NT2/D1 (cell line): ENCODE measurements around the gene SPTLC2.

Source experiments
- SUZ12 ChIP-seq: IDR thresholded peaks from 2 replicates; pipeline ENCODE4 v1.6.1; 2011; ENCODE audit not compliant: insufficient read length, insufficient read depth; ENCODE audit errors: extremely low read depth
- YY1 ChIP-seq: IDR thresholded peaks from 2 replicates; pipeline ENCODE4 v1.6.1; 2011; ENCODE audit not compliant: insufficient read length, insufficient read depth

DNA sequence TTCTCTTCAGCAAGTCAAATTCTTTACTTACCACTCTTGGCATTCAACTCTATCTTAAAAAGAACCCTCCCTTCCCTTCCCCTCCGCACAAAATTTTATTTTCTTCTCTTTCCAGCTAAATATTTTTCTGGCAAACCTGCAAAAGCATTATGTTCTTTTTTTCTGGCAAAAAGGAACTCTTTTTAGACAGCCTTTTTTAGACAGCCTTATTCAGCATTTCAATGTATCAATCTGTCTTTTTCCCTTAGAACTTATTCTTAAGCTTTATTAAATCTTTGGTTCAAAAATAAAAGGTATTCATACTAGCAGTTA, 50.5 kb downstream of the SPTLC2 start:
- TF ChIP-seq YY1: no peak
- no peak for TF ChIP-seq SUZ12
